BLaER1 (cell line): ENCODE data around the gene LAMA2.

Experiments
- H3K27ac ChIP-seq: shearing (Covaris generic); formaldehyde crosslinking; 2 replicates; pipeline ENCODE4 v1.8.1; 2022
- H3K27me3 ChIP-seq: shearing (Covaris generic); formaldehyde crosslinking; 2 replicates; pipeline ENCODE4 v1.8.1; 2022
- H3K36me3 ChIP-seq: shearing (Covaris generic); formaldehyde crosslinking; 2 replicates; pipeline ENCODE4 v1.8.1; 2022
- H3K4me1 ChIP-seq: shearing (Covaris generic); formaldehyde crosslinking; 2 replicates; pipeline ENCODE4 v1.8.1; 2022
- H3K4me2 ChIP-seq: shearing (Covaris generic); formaldehyde crosslinking; 2 replicates; pipeline ENCODE4 v1.8.1; 2022
- H3K4me3 ChIP-seq: shearing (Covaris generic); formaldehyde crosslinking; 2 replicates; pipeline ENCODE4 v1.8.1; 2022
- H3K9ac ChIP-seq: shearing (Covaris generic); formaldehyde crosslinking; 2 replicates; pipeline ENCODE4 v1.8.1; 2022
- H3K9me3 ChIP-seq: shearing (Covaris generic); formaldehyde crosslinking; 2 replicates; pipeline ENCODE4 v1.8.1; 2022
- H4K20me1 ChIP-seq: shearing (Covaris generic); formaldehyde crosslinking; 2 replicates; pipeline ENCODE4 v1.8.1; 2022
- Cebpa-rat ChIP-seq: shearing (Covaris generic); IDR thresholded peaks from 2 replicates; pipeline ENCODE4 v1.8.1; 2022

The LAMA2 gene

DNA sequence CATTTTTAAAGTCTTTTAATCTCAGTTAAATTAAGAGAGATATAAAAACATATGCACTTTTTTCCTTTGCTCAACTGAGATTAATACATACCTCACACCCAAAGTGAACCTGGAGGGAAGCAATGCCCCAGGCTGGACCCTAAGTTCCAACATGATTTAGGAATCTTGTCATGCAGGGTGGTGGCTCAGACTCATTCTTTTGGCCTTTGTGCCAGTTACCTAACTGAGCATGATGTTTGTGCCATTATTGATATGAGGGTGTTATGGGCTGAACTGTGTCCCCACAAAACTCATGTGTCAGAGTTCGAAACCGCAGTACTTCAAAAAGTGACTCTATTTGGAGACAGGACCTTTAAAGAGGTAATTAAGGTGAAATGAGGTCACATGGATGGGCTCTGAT is 639.0 kb downstream of the LAMA2 start:
- Histone ChIP-seq H3K9me3 (no peaks in the 10 kb centered on the region), H3K4me2 (no peak overlapping the region), H3K27me3 (no peaks in the 10 kb centered on the region), H3K4me3 (no peak overlapping the region), H3K4me1 (no peaks in the 10 kb centered on the region), H3K9ac (no peak overlapping the region), H4K20me1 (no peaks in the 10 kb centered on the region), H3K36me3 (no peaks in the 10 kb centered on the region), H3K27ac (no peak overlapping the region)
- TF ChIP-seq Cebpa-rat = no peak

GRCh38 chr6:129523816-129524215 is 640.9 kb downstream of the LAMA2 start:
- H3K9me3 ChIP-seq = no peaks in the 10 kb centered on the region
- H3K27me3 ChIP-seq = no peaks in the 10 kb centered on the region
- no peaks in the 10 kb centered on the region for H4K20me1 ChIP-seq
- no peak overlapping the region for H3K9ac ChIP-seq
- H3K4me1 ChIP-seq = no peaks in the 10 kb centered on the region
- no peak overlapping the region for H3K4me2 ChIP-seq
- H3K36me3 ChIP-seq = no peaks in the 10 kb centered on the region
- no peak overlapping the region for H3K4me3 ChIP-seq
- no peak overlapping the region for H3K27ac ChIP-seq
- no peak for TF ChIP-seq Cebpa-rat

DNA sequence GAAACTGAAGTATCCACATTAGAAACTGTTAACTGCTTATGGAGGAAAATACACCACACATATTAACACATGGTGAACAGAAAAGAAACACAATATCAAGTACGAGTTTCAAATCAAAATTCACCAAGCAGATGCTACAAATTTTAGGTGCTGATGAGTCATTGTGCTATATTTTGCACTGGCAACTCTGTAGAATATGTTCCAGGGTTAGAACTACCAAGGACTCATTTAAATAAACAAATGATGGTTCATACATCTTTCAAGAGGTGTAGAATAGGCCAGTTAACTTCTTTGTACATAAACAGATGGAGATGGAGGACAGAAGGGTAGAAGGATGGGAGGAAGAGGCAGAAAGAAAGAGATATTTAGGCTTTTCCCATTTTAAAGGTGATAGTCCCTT is 642.1 kb downstream of the LAMA2 start:
- no peak for TF ChIP-seq Cebpa-rat

GRCh38 chr6:129534926-129535325 is 652.0 kb downstream of the LAMA2 start:
- Histone ChIP-seq H3K36me3 (no peaks in the 10 kb centered on the region), H3K27ac (no peak overlapping the region), H3K9ac (no peak overlapping the region), H3K4me3 (no peak overlapping the region), H4K20me1 (no peaks in the 10 kb centered on the region), H3K27me3 (no peaks in the 10 kb centered on the region), H3K9me3 (no peaks in the 10 kb centered on the region), H3K4me2 (no peak overlapping the region), H3K4me1 (no peaks in the 10 kb centered on the region)
- no peak for TF ChIP-seq Cebpa-rat

More for the DNA sequence above, 642.1 kb downstream of the LAMA2 start:
- Histone ChIP-seq H4K20me1 (no peaks in the 10 kb centered on the region), H3K4me3 (no peak overlapping the region), H3K27me3 (no peaks in the 10 kb centered on the region), H3K4me2 (no peak overlapping the region), H3K9ac (no peak overlapping the region), H3K27ac (no peak overlapping the region), H3K4me1 (no peaks in the 10 kb centered on the region), H3K9me3 (no peaks in the 10 kb centered on the region), H3K36me3 (no peaks in the 10 kb centered on the region)

DNA sequence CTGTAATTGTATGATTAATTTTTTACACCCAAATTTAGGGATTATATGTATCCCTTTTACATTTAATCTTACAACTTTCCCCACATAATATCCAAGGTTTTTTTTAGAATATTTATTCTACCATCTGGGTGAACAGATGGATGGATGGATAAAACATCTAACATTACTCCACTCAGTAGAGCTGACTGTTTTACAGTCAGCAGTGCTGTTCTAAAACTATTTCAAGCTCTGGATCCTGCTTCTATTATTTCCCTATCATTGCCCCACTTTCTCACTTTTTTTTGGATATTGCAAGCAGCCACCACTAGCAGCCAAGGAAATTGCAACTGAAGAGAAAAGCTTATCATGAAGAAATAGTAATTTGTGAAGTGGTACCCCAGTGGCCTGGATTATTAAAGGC is 653.3 kb downstream of the LAMA2 start:
- H3K27me3 ChIP-seq = no peaks in the 10 kb centered on the region
- H3K4me2 ChIP-seq = no peak overlapping the region
- no peaks in the 10 kb centered on the region for H3K9me3 ChIP-seq
- no peaks in the 10 kb centered on the region for H4K20me1 ChIP-seq
- no peaks in the 10 kb centered on the region for H3K4me1 ChIP-seq
- TF ChIP-seq Cebpa-rat = no peak
- H3K27ac ChIP-seq = no peak overlapping the region
- H3K36me3 ChIP-seq = no peaks in the 10 kb centered on the region
- H3K4me3 ChIP-seq = no peak overlapping the region
- no peak overlapping the region for H3K9ac ChIP-seq

DNA sequence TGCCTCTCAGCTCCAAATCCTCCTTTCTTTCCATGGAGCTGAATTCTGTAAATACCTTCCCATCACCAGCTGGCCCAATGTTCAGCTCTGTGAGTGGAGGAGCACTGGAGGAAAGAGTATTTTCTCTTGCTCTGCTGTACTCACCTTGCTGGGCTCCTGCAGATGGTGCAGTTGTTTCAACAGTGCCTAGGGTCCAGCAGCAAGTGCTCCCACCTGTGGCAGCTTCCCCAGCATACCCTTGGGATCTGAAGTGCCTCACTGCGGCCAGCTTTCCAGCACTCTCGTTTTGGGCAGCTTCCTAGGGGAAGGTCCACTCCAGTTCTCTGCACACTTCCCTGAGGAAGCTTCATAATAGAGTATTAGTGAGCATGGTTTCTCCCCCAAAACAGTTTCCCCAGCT is 656.1 kb downstream of the LAMA2 start:
- H3K36me3 ChIP-seq = no peaks in the 10 kb centered on the region
- H3K4me3 ChIP-seq = no peak overlapping the region
- H4K20me1 ChIP-seq = no peaks in the 10 kb centered on the region
- no peaks in the 10 kb centered on the region for H3K9me3 ChIP-seq
- TF ChIP-seq Cebpa-rat = no peak
- H3K4me1 ChIP-seq = no peaks in the 10 kb centered on the region
- H3K9ac ChIP-seq = no peak overlapping the region
- no peak overlapping the region for H3K4me2 ChIP-seq
- no peak overlapping the region for H3K27ac ChIP-seq
- H3K27me3 ChIP-seq = no peaks in the 10 kb centered on the region

GRCh38 chr6:129542705-129543104 is 659.8 kb downstream of the LAMA2 start:
- no peak for TF ChIP-seq Cebpa-rat
- Histone ChIP-seq H4K20me1 (no peaks in the 10 kb centered on the region), H3K27me3 (no peaks in the 10 kb centered on the region), H3K4me2 (no peak overlapping the region), H3K9me3 (no peaks in the 10 kb centered on the region), H3K4me1 (peaks cover 8% of the 10 kb centered on the region; the same call in 1 of the 2 replicates), H3K4me3 (no peak overlapping the region), H3K36me3 (no peaks in the 10 kb centered on the region), H3K9ac (no peak overlapping the region), H3K27ac (no peak overlapping the region)

- H3K36me3 ChIP-seq = no peaks in the 10 kb centered on the region
- no peaks in the 10 kb centered on the region for H3K9me3 ChIP-seq
- TF ChIP-seq Cebpa-rat = no peak
Measured at GRCh38 chr6:129543981-129544380, 661.0 kb downstream of the LAMA2 start.

DNA sequence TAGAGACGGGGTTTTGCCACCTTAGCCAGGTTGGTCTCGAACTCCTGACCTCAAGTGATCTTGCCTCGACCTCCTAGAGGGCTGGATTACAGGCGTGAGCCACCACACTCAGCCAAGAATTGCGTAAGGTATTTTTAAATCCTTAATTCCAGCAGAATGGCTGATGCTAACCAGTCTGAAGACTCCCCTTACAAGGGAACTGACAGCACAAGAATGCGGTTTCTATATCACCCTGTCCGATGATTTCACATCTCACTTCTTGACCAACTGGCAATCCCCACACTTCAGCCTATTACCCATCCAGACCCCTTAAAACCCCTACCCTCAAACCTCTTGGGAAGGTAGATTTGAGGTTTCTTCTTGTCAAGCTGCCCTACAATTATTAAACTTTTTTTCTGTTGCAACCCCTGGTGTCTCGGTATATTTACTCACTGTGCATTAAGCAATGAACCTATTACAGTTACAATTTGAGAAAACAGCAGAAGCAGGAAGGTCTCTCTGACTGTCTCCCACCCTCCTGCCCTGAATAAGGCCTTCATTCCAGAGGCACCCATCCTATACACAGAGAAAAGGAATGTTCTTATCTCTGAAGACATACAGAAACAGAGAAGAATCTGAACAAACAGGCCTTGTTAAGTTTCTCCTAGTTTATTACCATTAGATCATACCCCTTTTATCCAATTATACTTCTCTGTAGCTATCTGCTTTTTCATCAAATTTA is 662.1 kb downstream of the LAMA2 start:
- no peaks in the 10 kb centered on the region for H3K9me3 ChIP-seq
- H3K4me3 ChIP-seq = no peak overlapping the region
- no peaks in the 10 kb centered on the region for H3K27me3 ChIP-seq
- H4K20me1 ChIP-seq = no peaks in the 10 kb centered on the region
- H3K36me3 ChIP-seq = no peaks in the 10 kb centered on the region
- no peak for TF ChIP-seq Cebpa-rat
- H3K9ac ChIP-seq = no peak overlapping the region
- H3K4me1 ChIP-seq = peaks cover 8% of the 10 kb centered on the region; the same call in 1 of the 2 replicates
- no peak overlapping the region for H3K27ac ChIP-seq
- no peak overlapping the region for H3K4me2 ChIP-seq

More at GRCh38 chr6:129543981-129544380, 661.0 kb downstream of the LAMA2 start:
- Histone ChIP-seq H4K20me1 (no peaks in the 10 kb centered on the region), H3K9ac (no peak overlapping the region), H3K27me3 (no peaks in the 10 kb centered on the region), H3K4me1 (peaks cover 8% of the 10 kb centered on the region; the same call in 1 of the 2 replicates), H3K4me2 (no peak overlapping the region), H3K27ac (no peak overlapping the region), H3K4me3 (no peak overlapping the region)

- H3K4me3 ChIP-seq = no peak overlapping the region
- no peak overlapping the region for H3K4me2 ChIP-seq
- no peak overlapping the region for H3K27ac ChIP-seq
- no peaks in the 10 kb centered on the region for H4K20me1 ChIP-seq
- no peaks in the 10 kb centered on the region for H3K27me3 ChIP-seq
- no peaks in the 10 kb centered on the region for H3K36me3 ChIP-seq
- peaks cover 8% of the 10 kb centered on the region; the same call in 1 of the 2 replicates for H3K4me1 ChIP-seq
- no peak for TF ChIP-seq Cebpa-rat
- H3K9me3 ChIP-seq = no peaks in the 10 kb centered on the region
- no peak overlapping the region for H3K9ac ChIP-seq
Measured at GRCh38 chr6:129546702-129547101, 663.8 kb downstream of the LAMA2 start.

GRCh38 chr6:129551486-129551885 is 668.5 kb downstream of the LAMA2 start:
- H4K20me1 ChIP-seq = no peaks in the 10 kb centered on the region
- no peak overlapping the region for H3K9ac ChIP-seq
- no peak for TF ChIP-seq Cebpa-rat
- no peak overlapping the region for H3K4me3 ChIP-seq
- H3K27ac ChIP-seq = no peak overlapping the region
- no peaks in the 10 kb centered on the region for H3K36me3 ChIP-seq
- H3K9me3 ChIP-seq = no peaks in the 10 kb centered on the region
- H3K27me3 ChIP-seq = no peaks in the 10 kb centered on the region
- peaks cover 8% of the 10 kb centered on the region; the same call in 1 of the 2 replicates for H3K4me1 ChIP-seq
- no peak overlapping the region for H3K4me2 ChIP-seq
